Neutrophil (primary cell): ENCODE measurements around the gene WBP11.

Experiments
- H3K27ac ChIP-seq: fragments of 200-600 bp; sonication (generic); 2 replicates; pipeline ENCODE4 v1.5.1; 2016; ENCODE audit warnings: mild to moderate bottlenecking, moderate library complexity
- H3K27me3 ChIP-seq: fragments of 200-600 bp; sonication (generic); 2 replicates; pipeline ENCODE4 v1.6.0; 2016; ENCODE audit warnings: mild to moderate bottlenecking
- H3K36me3 ChIP-seq: fragments of 200-600 bp; sonication (generic); 2 replicates; pipeline ENCODE4 v1.5.1; 2017
- H3K4me1 ChIP-seq, 2 experiments: fragments of 200-600 bp in 1 of 2; sonication (generic) in 1 of 2; 1 replicate in 1 of 2; 2 replicates in 1 of 2; pipeline versions ENCODE4 v1.5.1 to v1.6.1; 2013 to 2016; ENCODE audit warnings: low read depth in 1 of 2, low read length in 1 of 2, mild to moderate bottlenecking in 1 of 2, moderate library complexity in 1 of 2; ENCODE audit not compliant: control insufficient read depth in 1 of 2, insufficient read depth in 1 of 2
- H3K4me3 ChIP-seq, 2 experiments: fragments of 200-600 bp in 1 of 2; sonication (generic) in 1 of 2; 1 replicate in 1 of 2; 2 replicates in 1 of 2; pipeline ENCODE4 v1.5.1; 2013 to 2016; ENCODE audit warnings: low read depth in 1 of 2, low read length in 1 of 2, mild to moderate bottlenecking in 1 of 2, moderate library complexity in 1 of 2
- H3K9me3 ChIP-seq: fragments of 200-600 bp; sonication (generic); 2 replicates; pipeline ENCODE4 v1.5.1; 2016
- TF ChIP-seq, protein P1 (sequence below): fragments of 200-600 bp; sonication (generic); IDR thresholded peaks from 2 replicates; pipeline ENCODE4 v1.5.1; 2016; ENCODE audit warnings: antibody characterized with exemption

WBP11 gene

DNA sequence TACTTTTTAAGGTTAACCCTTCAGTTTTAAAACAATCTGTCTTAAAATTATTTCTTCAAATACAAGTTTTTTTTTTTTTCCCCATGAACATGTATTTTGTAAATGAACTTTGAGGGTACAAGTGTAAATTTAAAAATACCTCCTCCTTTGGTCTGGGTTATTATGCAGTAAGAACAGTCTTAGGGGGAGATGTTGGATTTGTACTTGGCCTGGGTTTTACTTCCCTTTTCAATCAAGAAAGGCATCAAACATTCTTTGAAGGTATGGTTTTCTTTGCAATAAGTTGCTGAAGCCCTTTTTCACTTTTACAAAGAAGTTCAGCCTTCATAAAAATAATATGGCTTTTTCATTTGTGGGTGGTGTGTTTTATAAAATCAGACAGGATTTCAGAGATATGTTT lies 20.5 kb downstream of the WBP11 start:
- Histone ChIP-seq H3K27me3 (peaks cover 39% of the 10 kb centered on the region), H3K4me3 (no peak overlapping the region), H3K27ac (no peak overlapping the region), H3K4me1 (no peaks in the 10 kb centered on the region), H3K36me3 (peaks cover 23% of the 10 kb centered on the region), H3K9me3 (no peaks in the 10 kb centered on the region)
- TF ChIP-seq, protein P1, sequence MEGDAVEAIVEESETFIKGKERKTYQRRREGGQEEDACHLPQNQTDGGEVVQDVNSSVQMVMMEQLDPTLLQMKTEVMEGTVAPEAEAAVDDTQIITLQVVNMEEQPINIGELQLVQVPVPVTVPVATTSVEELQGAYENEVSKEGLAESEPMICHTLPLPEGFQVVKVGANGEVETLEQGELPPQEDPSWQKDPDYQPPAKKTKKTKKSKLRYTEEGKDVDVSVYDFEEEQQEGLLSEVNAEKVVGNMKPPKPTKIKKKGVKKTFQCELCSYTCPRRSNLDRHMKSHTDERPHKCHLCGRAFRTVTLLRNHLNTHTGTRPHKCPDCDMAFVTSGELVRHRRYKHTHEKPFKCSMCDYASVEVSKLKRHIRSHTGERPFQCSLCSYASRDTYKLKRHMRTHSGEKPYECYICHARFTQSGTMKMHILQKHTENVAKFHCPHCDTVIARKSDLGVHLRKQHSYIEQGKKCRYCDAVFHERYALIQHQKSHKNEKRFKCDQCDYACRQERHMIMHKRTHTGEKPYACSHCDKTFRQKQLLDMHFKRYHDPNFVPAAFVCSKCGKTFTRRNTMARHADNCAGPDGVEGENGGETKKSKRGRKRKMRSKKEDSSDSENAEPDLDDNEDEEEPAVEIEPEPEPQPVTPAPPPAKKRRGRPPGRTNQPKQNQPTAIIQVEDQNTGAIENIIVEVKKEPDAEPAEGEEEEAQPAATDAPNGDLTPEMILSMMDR: no peak

DNA sequence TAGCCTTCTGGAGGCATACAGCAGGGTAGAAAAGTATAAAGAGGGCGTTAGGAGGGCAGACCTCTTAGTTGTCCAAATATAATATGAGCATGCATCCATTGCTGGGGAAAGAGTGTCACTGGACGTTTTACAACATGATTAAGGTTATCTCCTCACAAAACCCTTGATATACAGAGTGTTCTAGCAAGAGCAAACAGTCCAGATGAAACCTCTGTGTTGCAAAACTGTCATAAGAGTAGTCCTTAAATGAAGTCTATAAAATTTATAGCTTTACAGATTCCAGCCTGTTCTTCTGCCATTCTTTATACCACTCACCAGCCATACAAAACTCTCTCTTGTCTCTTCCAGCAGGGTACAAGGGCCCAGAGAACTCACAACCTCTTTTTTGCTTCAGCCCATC lies 21.7 kb downstream of the WBP11 start:
- no peak overlapping the region for H3K4me3 ChIP-seq
- H3K9me3 ChIP-seq: no peaks in the 10 kb centered on the region
- peaks cover 50% of the 10 kb centered on the region for H3K27me3 ChIP-seq
- TF ChIP-seq, protein P1: no peak
- H3K27ac ChIP-seq: no peak overlapping the region
- no peaks in the 10 kb centered on the region for H3K4me1 ChIP-seq
- peaks cover 11% of the 10 kb centered on the region for H3K36me3 ChIP-seq

DNA sequence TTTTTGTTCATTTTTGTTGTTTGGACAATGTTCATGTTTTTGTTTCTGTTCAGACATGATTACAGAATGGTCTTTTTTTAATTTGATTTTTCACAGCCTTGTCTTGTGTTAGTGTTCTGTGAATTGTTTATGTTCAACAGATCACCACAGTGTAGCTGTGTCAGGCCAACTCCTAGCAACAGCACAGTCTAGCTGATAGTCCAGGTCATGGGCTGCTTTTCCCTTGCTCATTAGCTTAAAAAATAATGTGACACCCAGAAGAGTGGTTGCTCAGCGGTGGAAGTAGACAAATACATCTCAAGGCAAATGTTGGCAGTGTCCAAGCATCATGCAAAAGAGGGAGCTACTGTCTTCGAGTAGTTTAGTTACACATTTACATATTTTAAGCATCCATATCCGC lies 22.4 kb downstream of the WBP11 start:
- H3K27me3 ChIP-seq: peaks cover 58% of the 10 kb centered on the region
- no peaks in the 10 kb centered on the region for H3K9me3 ChIP-seq
- TF ChIP-seq, protein P1: no peak
- H3K4me1 ChIP-seq: peaks cover 0 to 1% of the 10 kb centered on the region in 2 experiments
- H3K36me3 ChIP-seq: peaks cover 4% of the 10 kb centered on the region
- H3K4me3 ChIP-seq: no peak overlapping the region
- no peak overlapping the region for H3K27ac ChIP-seq

DNA sequence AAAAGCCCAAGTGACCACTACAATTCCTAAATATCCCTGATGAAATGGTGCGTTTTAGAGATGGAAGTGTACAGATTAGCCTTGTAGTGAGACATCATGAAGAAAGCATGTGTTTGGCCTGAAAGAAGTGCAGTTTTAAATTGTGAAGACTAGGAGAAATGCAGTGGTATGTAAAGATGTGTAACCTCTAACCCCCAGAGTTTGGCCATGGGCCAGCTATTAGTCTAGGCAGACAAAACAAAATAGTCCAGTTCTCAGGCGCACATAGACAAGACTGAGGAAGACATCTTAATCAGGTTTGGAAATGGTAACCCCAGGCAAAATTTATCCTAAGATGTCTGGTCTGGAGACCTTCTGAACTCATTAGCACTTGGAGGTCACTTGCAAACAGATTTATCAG lies 23.4 kb downstream of the WBP11 start:
- Histone ChIP-seq H3K36me3 (no peaks in the 10 kb centered on the region), H3K27me3 (peaks cover 66% of the 10 kb centered on the region), H3K9me3 (no peaks in the 10 kb centered on the region), H3K4me3 (no peak overlapping the region), H3K27ac (no peak overlapping the region), H3K4me1 (peaks cover 10 to 11% of the 10 kb centered on the region in 2 experiments)
- TF ChIP-seq, protein P1: no peak

DNA sequence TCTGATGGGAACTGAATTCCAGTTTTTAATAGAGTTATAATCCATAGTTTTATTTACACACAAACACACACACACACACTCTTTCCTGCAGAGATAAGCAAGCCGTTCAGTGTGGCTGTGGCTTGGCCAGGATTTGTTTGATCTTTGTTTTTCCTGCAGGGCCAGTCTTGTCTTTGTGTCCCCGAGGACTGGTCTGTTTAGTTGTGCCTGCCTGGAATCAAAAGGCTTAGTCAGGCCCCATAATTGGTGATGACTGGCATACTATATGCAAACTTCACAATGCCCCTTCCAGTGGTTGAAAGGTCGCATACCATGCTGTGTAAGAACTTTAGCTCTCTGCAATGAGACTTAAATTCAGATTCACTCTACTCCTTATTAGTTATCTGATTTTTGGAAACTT lies 26.0 kb downstream of the WBP11 start:
- Histone ChIP-seq H3K4me3 (no peak overlapping the region), H3K9me3 (no peaks in the 10 kb centered on the region), H3K27me3 (peaks cover 69% of the 10 kb centered on the region), H3K27ac (no peak overlapping the region), H3K36me3 (no peaks in the 10 kb centered on the region), H3K4me1 (peaks cover 25 to 30% of the 10 kb centered on the region in 2 experiments)
- TF ChIP-seq, protein P1: no peak
